Measurements from ENCODE around the gene TSPAN15. TPM values are rescaled to one million over a fixed set of nuclear protein-coding genes. Genes with fewer than 3 reads are reported as not detected.

Gene TSPAN15
- total RNA-seq = 49.2 and 118 TPM in 2 replicates

DNA sequence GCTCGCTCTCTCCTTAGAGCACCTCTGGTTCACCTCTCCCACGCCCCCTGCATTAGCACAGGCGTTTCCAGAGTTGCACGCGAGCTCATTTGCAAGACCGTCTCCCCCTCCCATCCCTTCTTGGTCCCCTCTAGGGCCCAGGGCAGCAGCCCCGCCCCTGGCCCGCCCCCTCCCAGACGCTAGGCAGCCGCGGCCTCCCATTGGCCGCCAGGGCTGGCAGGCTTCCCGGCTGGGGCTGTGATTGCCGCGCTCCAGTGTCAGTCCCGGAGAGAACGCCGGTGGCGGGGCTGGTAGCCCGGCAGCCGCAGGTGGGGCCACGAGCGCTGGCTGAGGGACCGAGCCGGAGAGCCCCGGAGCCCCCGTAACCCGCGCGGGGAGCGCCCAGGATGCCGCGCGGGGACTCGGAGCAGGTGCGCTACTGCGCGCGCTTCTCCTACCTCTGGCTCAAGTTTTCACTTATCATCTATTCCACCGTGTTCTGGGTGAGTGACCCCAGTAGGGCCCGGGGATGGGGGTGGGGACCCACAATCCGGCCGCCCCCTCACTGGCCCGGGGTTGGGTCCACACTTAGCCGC, at the start of gene TSPAN15:
Gene TSPAN15 (plus strand): TSS at position 257 of the 575 bp plus-strand sequence. CDS start 130 bp downstream, at position 387.
- peak; percentile 84 to 91 for DNase-seq (ENCODE audit: low read depth in 2 of 2)

GRCh38 chr10:69402386-69402785, 48.9 kb upstream of the TSPAN15 start:
- no peak for DNase-seq (ENCODE audit: low read depth in 2 of 2)

- DNase-seq (ENCODE audit: low read depth in 2 of 2) = no peak
These were observed 48.2 kb upstream of the TSPAN15 start for GRCh38 chr10:69403066-69403465.

DNA sequence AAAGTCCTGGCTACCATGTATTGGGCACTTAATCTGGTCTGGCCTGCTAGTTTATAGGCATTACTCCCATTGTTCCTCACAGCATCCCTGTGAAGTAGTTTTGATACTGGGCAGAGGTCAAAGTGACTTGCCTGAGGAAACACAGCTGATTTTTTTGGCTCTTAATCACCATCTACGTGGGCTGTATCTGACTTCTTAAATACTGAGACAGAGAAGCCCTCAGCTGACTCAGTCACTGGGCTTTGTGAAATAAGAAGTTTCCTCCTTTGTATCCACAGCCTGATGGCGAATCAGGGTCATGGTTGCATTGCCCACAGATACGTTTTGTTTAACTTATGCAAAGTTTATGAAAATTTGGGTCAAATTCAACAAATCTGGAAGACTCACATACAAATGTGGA, 47.7 kb upstream of the TSPAN15 start:
- DNase-seq (ENCODE audit: low read depth in 2 of 2) = peak in 1 of 2 donors; percentile 60

DNA sequence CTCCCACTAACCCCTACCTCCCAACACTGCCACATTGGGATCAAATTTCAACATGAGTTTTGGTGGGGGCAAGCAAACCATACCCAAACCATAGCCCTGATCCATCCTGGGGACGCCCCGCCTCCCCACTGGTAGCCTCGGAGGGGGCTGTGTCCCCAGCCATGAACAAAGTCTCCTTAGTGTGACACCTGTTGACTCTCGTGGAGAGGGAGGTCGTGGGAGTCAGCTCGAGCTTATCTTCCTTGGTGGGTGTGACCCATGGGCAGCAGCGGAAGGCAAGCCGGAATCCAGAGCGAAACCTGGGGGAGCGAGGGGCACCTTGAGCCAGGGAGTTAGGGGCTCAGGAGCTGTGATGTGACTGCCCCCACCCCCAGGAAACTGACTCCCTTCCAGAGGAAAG, 46.5 kb upstream of the TSPAN15 start:
- no peak for DNase-seq (ENCODE audit: low read depth in 2 of 2)

DNA sequence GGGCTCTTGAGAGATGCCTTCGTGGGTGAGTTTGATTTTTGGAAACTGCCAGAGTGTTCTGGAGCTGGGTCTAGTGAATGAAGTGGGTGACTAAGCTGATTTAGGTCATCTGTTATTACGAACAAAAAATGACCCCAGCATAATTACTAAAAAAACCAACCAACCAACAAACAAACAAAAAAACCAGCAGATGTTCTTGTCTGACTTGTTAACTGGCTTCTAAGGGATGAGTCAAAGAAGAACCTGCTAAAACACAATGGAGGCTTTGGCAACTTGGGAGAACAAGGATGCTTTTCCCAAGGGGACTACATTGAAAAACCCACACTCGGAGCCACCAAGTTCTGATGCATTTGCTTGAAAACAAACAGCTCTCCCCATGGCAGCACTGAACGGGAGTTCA, 46.0 kb upstream of the TSPAN15 start:
- DNase-seq (ENCODE audit: low read depth in 2 of 2) = no peak

DNA sequence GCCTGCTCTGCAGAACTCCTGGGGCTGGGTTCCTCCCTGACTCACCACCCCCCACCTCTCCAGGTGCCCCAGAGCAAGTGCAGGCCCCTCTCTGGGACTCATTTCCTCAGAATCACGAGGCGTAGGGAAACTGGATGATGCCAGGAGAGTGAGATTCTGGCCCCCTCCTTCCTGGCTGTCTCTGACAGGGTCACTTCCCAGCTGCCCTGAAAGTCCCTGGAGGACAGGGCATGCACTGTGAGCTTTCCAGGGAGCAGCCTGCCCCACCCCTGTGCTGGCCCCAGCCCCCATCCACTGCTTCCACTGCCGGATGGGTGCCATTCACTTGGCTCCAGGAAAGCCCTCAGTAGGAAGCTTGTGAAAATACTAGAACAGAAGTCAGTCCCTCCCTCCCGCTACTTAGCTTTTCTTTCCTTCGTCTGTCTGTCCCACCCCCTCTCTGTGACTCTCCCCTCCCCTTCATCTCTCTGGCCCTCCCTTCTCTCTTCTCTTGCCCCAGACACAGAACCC, 44.9 kb upstream of the TSPAN15 start:
- peak in 1 of 2 donors; percentile 31 for DNase-seq (ENCODE audit: low read depth in 2 of 2)

DNA sequence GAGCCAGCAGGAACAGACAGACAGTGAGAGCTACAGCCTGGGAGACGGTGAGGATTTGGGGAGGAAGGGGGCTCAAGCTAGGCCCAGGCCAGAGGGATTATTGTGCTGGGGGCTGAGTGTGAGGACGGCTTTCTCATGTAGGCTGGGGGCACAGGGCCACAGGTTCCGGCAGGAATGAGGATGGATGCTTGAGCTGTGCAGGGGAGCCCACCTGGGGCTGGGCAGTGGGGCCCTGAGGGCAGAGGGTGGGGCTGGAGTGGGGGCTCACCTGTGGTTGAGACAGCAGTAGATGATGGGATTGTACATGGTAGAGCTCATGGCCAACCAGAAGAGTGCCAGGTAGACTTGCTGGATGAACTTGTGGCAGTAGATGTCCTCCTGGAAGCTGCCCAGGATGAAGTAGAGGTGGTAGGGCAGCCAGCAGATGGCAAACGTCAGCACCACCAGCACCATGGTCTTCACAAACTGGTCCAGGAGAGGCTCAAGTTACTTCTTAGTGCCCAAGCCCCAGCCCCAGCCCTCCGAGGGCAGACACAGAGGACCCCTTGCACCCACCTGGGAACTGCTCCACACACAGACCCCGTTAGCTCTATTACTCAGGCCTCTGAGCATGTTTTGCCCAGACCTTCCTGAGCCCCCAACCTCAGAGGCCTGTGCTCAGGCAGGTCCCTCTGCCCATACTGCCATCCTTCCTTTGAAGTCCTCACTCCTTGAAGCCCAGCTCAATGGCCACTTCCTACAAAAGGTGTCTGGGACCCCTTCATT, 44.3 kb upstream of the TSPAN15 start:
- DNase-seq (ENCODE audit: low read depth in 2 of 2) = no peak

GRCh38 chr10:69407621-69408301, 43.5 kb upstream of the TSPAN15 start:
- DNase-seq (ENCODE audit: low read depth in 2 of 2) = peak in 1 of 2 donors; percentile 64

- DNase-seq (ENCODE audit: low read depth in 2 of 2) = peak; percentile 94
These were observed 42.7 kb upstream of the TSPAN15 start for GRCh38 chr10:69408318-69409175.

DNA sequence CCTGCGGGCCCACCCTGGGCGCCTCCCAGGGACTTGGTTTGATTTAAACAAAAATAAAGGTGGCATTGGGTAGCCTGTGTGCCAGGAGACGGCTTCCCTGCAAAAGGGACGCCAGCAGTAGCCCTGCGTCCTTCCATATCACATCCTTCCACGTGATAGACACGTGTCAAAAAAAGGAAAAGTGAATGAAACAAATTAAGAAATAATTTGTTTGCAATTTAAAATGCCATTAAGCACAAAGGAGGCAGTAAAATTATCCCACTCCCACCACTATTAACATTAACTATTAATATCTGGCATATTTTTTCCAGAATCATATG, 42.1 kb upstream of the TSPAN15 start:
- no peak for DNase-seq (ENCODE audit: low read depth in 2 of 2)

GRCh38 chr10:69409968-69410367, 41.3 kb upstream of the TSPAN15 start:
- peak in 1 of 2 donors; percentile 91 for DNase-seq (ENCODE audit: low read depth in 2 of 2)

GRCh38 chr10:69410487-69410886, 40.8 kb upstream of the TSPAN15 start:
- DNase-seq (ENCODE audit: low read depth in 2 of 2) = no peak

DNA sequence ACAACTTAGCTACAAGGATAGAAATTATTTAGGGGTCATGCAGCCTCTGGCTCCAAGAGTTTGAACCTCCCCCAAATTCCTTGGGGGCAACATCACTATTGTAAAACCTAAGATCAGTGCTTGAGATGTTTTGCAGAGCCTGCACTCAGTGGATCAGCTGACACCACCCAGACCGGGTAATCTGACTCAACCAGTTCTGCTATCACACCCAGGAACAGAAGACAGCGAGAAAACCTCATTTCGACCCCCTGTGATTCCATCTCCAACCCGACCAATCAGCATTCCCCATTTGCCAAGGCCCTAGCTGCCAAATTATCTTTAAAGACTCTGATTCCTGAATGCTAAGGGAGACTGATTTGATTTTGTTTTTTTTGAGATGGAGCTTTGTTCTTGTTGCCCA, 39.8 kb upstream of the TSPAN15 start:
- no peak for DNase-seq (ENCODE audit: low read depth in 2 of 2)

- no peak for DNase-seq (ENCODE audit: low read depth in 2 of 2)
These were observed 39.0 kb upstream of the TSPAN15 start for GRCh38 chr10:69412232-69412790.

GRCh38 chr10:69413221-69413865, 37.9 kb upstream of the TSPAN15 start:
- peak; percentile 78 to 83 for DNase-seq (ENCODE audit: low read depth in 2 of 2)

DNA sequence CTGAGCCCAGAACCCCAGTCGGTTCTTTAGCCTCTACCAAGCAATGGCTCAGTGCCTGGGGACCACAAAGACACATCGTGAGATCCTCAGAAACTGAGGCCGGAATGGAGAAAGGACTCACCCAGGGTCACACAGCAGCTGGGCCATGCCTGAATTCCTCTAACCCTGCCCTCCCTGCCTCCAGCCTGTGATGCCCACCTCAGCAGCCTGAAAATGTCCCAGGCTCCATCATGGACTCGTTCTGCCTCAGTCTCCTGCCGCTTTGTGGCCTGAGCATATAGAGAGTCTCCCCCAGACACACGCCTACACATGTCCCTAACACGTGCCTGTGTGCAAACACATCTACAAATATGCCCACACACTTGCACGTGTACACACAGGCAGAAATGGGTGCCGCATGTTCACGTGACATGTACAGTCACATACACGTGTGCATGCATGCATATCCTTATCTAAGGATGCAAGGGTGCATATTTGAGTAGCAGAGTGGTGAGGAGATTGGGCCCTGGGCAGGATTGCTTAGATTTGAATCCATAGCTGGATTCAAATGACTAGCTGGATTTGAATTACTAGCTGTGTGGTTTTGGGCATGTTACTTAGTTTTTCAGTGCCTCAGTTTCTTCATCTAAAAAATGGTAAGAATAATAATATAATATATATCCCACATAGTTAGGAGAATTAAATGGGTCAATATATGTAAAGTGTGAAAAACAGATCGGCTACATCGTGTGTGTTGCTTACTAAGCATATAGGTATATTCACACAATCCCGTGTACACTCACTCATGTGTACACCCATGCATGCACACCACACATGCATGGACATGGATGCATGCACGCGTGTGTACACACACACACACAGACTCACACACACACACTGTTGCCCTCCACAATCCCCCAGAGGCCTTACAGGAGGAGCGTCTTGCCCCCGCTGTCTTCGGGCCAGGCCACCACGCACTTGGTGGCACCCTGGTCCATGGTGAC, 36.9 kb upstream of the TSPAN15 start:
- no peak for DNase-seq (ENCODE audit: low read depth in 2 of 2)

DNA sequence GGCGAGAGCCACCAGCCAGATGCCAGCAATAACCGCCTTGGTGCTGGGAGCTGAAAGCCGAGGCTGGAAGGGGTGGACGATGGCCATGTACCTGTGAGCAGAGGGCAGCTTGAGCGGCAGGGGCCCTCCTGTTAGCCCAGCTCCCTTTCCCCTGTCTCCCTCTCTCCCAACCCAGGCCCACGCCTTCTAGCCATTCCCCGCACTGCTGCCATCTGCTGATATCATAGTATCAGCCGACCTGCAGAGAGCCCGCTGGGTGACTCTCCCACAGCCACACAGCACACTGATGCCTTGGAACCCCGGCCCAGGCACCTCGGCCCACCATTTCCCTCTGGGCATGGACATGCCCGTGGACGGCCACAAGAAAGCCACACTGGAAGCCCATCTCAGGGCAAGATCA, 36.2 kb upstream of the TSPAN15 start:
- DNase-seq (ENCODE audit: low read depth in 2 of 2) = no peak

GRCh38 chr10:69415951-69416350, 35.3 kb upstream of the TSPAN15 start:
- no peak for DNase-seq (ENCODE audit: low read depth in 2 of 2)

DNA sequence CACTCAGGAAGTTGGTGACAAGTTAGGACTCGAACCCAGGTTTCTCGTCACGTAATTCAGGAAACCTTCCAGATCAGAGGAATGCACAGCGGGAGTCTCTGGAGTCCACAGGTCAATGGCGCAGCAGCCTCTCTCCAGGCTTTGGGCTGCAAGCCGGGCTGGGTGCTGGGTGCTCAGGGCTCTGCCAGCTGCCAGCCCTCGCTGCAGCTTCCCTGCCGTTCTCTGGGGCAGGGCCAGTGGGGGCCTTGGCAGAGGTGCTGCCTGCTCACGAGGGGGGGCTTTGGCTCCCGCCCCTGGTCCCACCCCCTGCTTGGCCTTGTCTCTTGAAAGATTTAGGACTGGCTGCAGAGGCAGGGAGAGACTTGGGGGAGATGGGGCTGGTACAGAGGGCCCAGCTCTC, 34.6 kb upstream of the TSPAN15 start, which contains the start of gene TACR2:
Gene TACR2 (minus strand): TSS at position 224 of the 400 bp plus-strand sequence. CDS start 595 bp downstream, outside the sequence.
- DNase-seq (ENCODE audit: low read depth in 2 of 2) = no peak
